ENCODE measurements around the gene FGF14.

Gene FGF14

DNA sequence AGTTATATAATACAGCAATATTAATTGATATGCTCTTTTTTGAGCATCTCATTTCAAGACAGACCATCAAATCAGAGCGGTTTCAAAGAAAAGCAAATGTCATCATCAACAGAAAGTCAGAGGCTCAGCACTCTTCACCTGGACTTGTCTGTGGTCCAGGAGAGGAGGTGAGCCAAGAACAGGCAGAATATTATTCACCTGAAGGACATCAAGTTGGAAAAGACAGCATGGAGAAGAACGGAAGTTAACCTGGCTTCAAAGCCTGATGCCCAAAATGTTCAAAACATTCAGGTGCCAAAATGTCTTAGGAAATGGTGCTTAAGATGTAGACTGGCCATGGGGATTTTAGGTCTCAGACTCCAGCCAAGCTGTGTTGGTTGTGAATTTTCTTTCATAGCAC, 40.7 kb downstream of the FGF14 start:
- DNase-seq: no peak

DNA sequence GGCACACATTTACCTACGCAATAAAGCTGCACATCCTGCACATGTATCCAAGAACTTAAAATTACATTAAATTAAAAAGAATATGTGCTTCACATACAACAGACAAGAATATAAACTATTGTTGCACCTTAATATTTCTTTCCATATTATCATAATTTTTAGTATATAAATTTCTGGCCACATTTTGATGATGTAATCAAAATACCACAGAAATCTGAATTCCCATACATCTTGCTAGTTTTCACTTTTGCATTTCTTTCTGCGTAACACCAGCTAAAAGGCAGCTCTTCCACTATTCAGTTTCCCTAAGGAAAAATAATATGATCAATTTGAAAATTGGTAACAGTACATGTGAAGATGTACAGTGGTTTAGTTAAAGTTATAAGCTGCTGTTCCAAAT, 42.6 kb downstream of the FGF14 start:
- no peak for DNase-seq

DNA sequence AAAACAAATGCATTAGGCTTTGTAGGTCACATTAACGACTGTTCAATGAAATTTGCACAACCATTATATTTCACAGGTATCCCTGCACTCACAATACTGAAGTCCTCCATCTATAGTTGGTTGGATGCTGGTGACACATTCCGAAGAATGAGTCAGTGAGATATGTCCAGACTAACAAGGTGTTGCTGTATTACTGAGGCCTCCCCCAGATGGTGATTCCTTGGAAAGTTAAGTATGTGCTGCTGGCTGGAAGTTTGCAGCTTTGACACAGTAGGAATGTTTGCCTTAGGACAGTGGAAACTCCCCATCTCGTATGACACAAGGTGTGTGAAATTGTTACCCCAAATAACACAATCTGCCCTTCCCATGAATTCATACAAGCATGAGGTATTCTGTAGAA, 46.6 kb downstream of the FGF14 start:
- no peak for DNase-seq

DNA sequence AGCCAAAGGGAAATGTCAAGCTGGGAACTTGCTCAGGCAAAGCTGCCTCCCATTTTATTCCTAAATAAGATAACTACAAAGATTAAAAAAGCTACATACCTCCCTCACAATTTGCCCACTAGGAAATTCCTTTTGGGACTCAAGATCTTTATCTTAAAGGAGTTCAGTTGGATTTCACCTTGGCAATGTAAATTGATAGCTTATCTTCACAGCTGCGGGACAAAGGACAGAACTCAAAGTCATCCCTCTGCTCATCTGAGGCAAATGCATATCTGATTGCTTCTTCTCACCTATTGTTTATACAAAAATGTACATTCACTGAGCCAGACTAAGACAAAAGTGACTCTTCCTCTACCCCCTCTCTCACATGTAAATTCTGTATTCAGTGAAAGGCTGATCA, 47.8 kb downstream of the FGF14 start:
- DNase-seq: no peak

DNA sequence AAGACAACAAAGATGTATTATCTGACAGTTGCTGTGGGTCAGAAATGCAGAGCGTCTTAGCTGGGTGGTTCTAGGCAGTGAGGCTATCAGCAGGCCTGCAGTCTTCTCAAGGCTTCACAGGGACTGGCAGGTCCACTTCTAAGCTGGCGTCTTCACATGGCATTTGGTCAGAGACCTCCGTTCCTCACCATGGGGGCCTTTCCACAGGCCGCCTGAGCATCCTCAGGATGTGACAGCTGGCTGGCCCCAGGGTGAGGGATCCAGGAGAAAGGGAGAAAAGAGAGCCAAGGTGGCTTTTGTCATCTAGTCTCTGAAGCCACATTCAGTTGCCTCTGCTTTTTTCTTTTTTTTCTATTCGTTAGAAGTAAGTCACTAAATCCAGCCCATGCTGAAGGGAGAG, 50.3 kb downstream of the FGF14 start:
- no peak for DNase-seq

DNA sequence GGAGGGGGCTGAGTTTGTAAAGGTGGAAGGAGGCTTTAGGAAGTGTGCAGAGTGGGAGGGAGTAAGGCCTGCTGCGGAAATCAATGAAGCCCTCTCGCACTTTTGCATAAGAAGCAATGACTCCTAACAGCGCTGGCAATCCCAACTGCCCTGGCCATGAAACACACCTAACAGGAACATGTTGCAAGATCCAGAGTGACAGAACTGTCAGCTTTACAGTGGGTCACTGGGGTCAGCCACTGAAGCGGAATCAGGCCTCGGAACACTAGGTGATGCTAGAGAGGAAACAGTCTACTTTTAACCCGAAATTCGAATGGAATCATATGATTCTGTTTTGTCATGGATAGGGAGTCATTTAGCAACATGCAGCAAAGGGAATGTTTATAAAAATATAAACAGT, 54.4 kb downstream of the FGF14 start:
- no peak for DNase-seq

DNA sequence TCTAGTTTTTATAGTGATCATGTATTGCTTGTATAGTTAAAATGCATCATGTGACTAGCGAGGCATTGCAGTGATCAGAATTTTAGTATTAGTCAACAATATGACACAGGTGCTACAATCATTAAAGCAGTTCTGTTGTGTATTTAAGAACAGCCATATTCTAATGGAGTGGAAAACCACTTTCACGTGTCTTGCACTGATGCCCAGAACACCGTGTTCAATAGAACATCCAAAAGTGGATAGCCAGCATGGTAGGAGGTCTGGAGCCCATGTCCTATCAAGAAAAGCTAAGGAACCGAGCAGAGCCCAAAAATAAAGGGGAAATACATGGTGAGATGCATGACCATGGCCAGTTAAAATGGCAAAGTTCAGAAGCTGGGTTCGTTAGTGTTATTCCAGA, 55.1 kb downstream of the FGF14 start:
- DNase-seq: no peak

DNA sequence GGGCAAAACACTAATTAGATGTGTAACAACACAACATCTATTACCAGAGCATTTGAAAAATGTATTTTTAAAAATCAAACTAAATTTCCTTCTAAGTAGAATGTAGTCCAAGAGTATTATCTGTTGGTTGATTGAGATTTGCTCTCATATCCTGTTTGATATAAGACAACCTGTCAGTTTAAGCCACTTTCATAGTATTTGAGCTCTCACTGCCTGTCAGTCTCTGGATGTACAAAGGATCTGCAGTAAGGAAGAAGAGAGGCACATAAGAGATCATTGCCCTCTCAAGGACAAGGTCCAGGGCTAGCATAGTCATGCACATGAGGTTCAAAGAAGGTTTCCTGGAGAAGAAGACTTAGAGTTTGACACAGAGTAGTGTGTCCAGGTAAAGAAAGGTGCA, 57.4 kb downstream of the FGF14 start:
- DNase-seq: no peak

DNA sequence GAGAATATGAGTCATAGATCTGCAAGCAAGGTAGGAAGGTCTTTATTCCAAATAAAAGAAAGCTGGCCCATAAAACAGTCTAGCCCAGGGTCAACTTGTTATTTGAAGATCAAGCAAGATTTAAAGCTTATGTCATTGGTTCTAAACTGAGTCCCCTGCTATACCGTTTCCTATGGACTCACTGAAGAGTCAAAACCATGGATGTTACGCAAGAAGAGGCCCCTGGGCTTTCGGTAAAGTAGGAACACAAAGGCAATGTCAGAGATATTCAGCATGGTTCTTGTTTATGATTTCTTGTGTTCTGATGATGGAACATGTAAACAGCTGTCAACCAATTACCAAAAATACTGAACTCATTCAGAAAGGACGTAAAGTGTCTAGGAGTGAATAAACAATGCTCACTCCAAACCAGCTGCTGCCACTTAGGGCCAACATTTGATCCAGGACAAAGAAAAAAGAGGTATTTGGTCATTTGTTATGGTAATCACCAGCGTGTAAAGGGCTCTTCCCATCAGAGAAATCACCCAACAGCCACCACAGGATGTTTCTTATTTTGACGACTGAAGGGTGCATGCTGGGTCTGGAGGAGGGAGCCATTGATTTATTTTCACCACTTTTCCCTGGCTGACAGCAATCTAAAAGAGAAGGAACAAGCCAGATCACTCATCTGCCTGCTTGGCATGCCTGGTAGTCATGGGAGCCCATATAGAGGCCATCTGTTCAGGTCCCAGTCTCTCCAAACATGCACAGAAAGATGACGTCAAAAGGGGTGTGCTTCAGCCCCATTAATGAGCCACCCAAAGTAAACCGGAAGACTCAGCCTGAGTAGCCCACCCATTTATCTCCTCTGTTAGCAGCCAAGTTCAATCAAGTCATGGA, 68.3 kb downstream of the FGF14 start:
- DNase-seq: no peak

DNA sequence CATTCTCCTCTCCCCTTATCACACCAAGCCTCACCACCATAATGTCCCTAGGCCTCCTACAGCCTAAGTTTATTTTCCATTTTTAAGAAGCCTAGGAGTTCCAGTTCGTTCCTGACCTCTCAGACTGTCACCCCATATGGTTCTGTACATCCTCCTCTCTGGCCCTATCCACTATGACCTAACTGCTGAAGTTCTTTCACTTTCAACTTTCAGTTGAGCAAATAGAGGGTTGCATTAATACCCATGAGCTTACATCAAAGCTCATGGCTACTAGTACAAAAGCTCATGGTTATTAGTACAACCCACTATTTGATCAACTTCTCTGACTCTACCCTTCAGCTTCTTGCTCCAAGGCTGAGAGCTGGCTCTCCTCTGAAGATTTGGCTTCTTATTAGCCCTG, 72.9 kb downstream of the FGF14 start:
- DNase-seq: no peak

DNA sequence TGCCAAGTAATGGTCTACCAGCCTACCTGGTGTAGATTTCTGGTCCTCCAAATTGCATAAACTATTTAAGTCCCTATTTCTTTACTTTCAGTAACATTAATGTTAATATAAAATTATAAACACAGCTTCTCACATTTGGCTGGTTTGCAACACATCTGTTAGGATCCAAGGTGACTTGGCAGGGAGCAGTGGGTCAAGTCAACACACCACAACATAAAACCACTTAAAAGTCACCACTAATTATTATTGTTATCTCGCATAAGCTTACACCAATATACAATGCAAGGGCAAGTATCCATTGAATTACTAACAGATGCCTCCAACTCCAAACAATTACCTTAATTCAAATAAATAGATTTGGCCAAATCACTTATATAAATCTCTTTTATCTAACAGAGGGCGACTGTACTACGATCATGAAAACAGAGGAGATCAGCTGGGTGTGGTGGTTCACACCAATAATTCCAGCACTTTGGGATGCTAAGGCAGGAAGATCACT, 74.7 kb downstream of the FGF14 start:
- no peak for DNase-seq

DNA sequence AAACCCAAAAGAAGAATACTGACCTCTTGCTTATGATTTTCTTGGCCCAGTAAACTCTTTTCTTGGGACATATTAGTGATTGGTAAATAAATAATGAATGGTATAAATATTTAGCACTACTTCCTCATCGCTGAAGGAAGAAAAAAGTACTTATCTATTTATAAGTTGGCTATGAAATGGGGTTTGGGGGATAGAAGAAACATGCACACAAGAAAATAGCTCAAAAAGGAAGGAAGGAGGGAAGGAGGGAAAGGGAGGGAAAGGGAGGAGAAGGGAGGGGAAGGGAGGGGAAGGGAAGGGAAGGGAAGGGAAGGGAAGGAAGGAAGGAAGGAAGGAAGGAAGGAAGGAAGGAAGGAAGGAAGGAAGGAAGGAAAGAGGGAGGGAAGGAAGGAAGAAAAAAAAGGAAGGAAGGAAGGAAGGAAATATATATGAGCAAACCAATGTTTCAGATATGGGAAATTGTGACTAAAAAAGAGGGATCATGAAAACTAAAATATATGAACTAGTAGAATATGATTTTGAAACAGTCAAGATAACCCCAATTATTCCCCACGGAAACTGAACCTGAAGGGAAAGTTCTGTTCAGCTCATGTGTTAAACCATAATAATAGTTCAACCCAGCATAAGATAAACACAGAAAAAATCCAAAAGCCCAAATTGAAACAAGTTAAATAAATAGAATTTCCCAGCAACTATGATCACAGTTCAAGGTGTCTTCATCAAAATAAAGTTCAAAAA, 75.3 kb downstream of the FGF14 start:
- DNase-seq: no peak

DNA sequence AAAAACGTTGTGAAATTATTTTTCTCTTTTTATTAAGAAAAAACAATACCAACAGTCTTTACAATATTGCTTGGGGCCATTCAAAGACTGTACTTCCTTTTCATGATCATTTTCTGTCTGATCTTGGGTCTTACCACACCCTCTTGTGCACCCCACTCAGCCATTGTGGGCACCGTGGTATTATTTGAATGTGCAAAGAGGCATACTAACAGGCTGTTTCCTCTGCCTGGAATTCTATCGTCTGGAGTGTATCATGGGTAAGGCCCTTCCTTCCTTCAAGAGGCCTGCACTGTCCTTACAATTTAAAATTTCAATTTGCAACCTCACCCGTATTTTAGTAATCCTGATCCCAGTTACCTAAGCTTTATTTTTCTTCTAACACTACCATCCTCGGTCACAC, 76.5 kb downstream of the FGF14 start:
- no peak for DNase-seq

DNA sequence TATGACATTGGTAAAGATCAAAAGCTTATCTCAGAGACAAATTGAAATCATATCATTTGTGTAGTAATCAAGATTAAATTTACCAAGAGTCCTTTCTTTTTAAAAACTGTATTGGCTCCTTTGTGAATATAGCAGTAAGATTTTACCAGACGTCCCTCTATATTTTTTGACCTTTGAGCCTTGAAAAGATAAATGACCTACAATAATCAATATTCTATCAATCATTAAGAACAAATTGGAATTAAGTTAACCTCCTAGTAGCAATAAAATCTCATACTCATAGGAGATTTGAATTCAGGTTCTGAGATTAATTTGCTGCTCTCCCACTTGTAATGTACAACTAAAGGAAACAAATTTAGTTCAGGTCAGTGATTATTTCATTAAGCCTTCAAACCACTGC, 78.3 kb downstream of the FGF14 start:
- no peak for DNase-seq

DNA sequence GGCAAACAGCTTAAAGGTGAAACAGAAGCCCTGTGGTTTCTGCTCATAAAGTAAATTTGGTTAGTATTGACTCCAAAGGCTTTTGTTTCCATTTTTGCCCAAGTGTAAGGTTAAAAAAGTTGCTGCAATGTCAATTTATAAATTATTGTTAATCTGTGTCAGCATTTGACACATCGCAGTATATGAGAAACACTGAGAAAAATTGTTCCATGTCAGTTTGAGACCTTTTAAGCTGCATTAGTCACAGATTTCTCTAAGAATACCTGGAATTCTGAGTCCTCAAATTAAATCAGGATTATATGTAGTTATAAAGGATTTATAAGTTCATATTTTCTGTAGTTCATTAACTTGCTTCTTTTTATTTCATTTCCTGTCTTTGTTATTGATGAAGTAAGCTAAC, 78.8 kb downstream of the FGF14 start:
- DNase-seq: no peak

DNA sequence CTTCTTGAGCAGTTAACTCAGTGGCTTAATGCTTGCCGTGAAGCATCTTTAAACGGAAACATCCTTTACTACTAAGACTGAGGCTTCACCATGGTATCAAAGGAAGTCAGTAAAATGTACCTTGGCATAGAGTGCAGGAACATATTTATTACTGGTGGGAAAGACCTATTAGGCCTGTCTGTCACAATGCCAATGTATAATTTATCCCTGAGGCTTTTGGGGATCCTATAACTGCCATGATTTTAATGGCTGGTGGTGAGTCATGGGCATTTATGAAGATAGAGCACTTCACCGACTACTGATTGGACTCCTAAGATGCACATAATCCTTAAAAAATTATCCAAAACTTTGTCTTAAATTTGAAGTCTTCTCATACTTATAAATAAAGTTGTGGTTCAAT, 79.6 kb downstream of the FGF14 start:
- DNase-seq: no peak

DNA sequence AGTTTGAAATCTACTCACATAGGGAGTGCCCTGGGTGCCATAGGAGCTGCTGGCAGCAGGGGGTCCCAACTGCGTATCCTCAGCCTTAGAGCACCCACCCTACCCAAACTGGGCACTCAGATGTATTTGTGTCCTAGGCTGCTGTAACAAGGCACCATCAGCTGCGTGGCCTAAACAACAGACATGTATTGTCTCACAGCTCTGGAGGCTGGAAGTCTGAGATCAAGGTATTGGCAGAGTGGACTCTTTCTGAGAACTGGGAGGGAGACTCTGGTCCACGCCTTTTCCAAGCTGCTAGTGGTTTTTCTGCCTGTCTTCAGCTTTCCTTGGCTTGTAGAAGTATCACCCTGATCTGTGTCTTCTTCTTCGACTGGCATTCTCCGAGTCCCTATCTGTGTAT, 83.6 kb downstream of the FGF14 start:
- no peak for DNase-seq

DNA sequence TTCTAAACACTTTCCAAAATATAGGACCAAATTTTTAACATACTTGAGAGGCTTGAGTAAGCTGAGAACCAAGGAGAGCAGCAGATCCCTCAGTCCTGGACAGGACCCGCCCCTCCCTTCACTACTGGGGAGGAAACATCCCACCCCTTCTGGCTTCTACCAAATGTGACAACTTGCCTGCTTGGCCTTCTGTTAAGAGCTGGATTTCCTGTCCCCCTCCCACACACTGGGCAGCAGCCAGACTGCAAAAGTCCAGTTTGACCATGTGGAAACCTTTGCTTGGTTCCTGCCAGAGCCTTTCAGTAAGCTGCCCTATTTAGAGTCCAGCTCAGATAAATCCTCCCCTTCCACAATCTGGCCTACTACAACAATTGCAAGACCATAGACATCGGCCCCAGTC, 84.3 kb downstream of the FGF14 start:
- DNase-seq: no peak

DNA sequence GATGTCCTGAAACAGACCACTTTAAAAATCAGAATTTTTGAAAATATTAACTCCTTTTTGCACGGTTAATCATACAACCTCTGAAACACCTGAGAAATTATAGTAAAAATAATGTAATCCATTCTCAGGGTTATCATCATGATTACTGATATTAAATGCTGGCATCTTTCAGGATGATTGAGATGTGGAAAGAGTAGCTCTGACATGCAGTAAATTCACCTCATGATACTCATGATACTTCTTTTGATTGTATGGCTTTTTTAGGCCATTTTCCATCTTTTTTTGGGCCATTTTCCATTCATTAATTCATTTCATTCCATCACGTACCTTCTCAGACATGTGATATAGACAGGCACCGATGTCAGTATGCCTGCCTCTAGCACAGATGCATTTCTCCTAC, 85.1 kb downstream of the FGF14 start:
- no peak for DNase-seq

DNA sequence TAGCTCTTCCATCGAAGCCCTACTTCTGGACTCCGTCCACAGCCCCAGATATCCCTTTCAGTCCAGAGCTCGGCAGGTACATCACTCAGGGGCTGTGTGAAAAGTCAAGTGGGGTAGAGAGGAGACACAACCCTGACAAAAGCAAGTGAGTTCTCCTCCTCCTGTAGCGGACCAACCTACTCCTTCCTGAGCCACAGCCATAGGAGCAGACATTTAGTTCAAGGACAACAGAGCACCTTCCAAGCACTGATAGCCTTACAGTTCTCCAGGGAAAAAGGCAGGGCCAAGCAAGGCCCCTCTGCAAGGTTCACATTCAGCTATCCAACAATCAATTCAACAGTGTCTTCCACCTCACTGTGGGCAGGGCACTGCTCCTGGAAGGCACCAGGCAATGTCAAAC, 89.0 kb downstream of the FGF14 start:
- DNase-seq: no peak

DNA sequence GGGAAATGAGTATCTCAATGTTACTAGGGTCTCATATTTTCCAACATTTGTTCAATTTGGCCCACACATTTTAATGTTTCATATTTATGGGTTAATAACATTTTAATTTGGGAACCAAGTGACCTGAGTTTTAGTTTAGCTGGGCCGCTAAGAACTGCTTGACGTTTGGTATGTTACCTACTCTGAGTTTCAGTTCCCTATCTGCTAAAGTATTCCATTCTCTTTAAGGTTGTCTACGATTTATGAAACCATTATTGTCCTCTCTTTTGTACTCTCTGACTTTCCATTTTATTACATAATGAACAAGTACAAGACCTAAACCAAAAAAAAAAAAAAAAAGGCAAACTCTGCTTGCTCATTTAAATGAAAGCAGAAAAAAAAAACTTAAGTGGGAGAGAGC, 89.9 kb downstream of the FGF14 start:
- no peak for DNase-seq

DNA sequence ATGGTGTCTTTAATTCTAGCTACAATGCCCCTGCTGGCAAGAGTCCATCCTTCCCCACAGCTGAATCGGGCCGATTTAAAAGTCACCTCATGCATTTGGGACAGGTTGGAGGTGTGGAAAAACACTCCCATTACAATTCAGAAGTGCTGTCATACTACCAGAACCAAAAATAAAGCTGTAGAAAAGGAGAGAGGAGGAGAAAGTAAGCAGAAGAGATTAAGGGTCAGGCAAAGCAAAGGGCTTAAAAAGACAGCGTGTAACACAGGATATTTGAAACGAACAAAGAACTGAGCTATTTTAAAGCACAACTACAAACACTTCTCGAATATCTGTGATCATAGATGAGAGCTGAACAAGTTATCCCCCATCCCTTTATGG, 90.4 kb downstream of the FGF14 start:
- no peak for DNase-seq

DNA sequence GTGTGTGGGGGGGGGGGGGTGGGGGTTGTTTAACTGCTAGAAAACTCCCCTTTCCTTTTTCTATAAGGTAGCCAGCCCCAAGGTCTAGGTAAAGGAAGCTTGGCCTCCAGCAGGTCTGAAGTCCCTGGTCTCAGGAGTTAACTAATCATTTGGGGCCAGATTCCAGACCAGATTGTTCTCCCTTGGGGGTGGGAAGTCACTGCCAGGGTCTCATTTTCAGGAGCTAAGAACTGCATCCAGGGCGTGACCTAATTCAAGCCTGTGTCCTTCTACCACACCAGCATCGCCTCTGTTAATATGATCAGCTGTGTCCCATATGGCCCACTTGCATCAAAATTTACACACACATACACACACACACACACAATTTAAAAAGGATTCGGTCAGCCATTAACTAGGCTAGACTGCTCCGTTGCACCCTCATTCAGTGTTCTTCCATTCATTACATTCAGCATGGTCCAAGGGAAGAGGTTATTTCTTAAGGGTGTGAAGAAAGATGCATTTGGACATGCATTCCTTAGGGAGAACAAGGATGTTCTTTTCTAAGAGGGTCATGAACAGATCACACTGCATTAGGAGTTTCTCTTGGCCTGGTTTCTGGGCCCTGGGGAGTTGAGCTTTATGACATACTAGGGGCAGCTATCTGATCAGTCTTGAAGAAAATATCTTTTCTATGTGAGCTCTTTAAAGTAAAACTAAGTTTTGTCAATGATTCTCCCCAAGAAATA, 91.0 kb downstream of the FGF14 start:
- DNase-seq: no peak

DNA sequence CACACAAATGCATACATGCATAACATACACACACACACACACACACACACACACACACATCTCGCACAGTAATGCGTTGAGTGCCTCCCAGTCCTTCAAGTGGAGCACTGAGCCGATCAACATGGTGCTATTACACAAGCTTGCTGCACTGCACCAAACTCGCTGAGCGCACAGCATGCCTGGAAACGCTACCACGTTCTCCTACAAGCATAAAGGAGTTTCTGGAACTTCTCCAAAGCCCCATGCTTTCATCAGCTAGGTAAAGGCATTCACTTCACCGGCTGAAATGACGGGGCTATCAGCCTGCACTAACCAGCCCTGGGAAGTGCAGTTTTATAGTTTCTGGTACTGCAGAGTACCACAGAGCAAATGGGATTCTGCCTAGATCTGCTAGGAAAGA, 92.7 kb downstream of the FGF14 start:
- no peak for DNase-seq
